HCT116 (cell line): ENCODE data around the gene SPRR4. TPM values are rescaled to one million over a fixed set of nuclear protein-coding genes. Genes with fewer than 3 reads are reported as not detected.

Experiments used
- ATAC-seq: fragments of 200-7000 bp; cut with Tn5 transposase; 2 replicates; pipeline ENCODE4 v1.9.1; 2020; ENCODE audit warnings: mild to moderate bottlenecking, moderate library complexity
- BruUV-seq: library from RNA; stranded (reverse); fragments of 400-500 nt; replicated peaks from 2 replicates; lab custom pipeline; 2021; lab: Mats Ljungman, UMichigan
- CTCF ChIA-PET: fragments of 300-600 bp; sonication (Branson Sonifier 250); formaldehyde crosslinking; loops from one replicate; lab custom pipeline; 2021; ENCODE audit warnings: antibody characterized with exemption; lab: Charles Lee
- POLR2A ChIA-PET: fragments of 300-600, 350-600 bp; sonication (Branson Sonifier 250); formaldehyde crosslinking; loops from one replicate; lab custom pipeline; 2021; ENCODE audit warnings: antibody characterized with exemption; lab: Charles Lee
- RAD21 ChIA-PET, 2 experiments: fragments of 300-600 bp; sonication (Branson Sonifier 250); formaldehyde crosslinking; loops; one replicate each; lab custom pipeline; 2023; ENCODE audit warnings: low total read pairs in 2 of 2; ENCODE audit not compliant: uncharacterized antibody in 2 of 2, unreplicated experiment in 2 of 2, low non-redundant PET in 1 of 2; lab: Charles Lee
- DNase-seq: peaks from one replicate; pipeline ENCODE4 v3.0.0-alpha.2; 2010; ENCODE audit warnings: low read depth, low spot score
- H2AFZ ChIP-seq: fragments of 200-600 bp; shearing (Covaris generic), sonication (generic); 2 replicates; pipeline ENCODE4 v1.6.1; 2017; ENCODE audit warnings: low read depth, mixed run types, mixed read lengths, antibody characterized with exemption, low read length; ENCODE audit not compliant: poor library complexity, severe bottlenecking
- H3K27ac ChIP-seq: 2 replicates; pipeline ENCODE4 v1.5.1; 2012; ENCODE audit warnings: low read depth, low read length
- H3K27me3 ChIP-seq: fragments of 200-600 bp; sonication (generic); 2 replicates; pipeline ENCODE4 v1.6.1; 2016; ENCODE audit warnings: mixed run types, low read length, mixed read lengths; ENCODE audit not compliant: insufficient read depth
- H3K36me3 ChIP-seq, 2 experiments: fragments of 200-500 bp in 1 of 2; fragments of 200-600 bp in 1 of 2; sonication (Bioruptor generic) in 1 of 2; sonication (generic) in 1 of 2; 2 replicates each; pipeline versions ENCODE4 v1.5.1 to v1.6.1; 2014 to 2016; ENCODE audit warnings: low read length in 2 of 2, inconsistent platforms in 1 of 2, mixed read lengths in 1 of 2, mixed run types in 1 of 2; ENCODE audit not compliant: insufficient read depth in 2 of 2, control insufficient read depth in 1 of 2
- H3K4me1 ChIP-seq, 2 experiments: fragments of 200-600 bp in 1 of 2; sonication (generic) in 1 of 2; 2 replicates each; pipeline versions ENCODE4 v1.5.1 to v1.6.1; 2012 to 2017; ENCODE audit warnings: low read length in 2 of 2, inconsistent platforms in 1 of 2, mild to moderate bottlenecking in 1 of 2, mixed read lengths in 1 of 2, mixed run types in 1 of 2, moderate library complexity in 1 of 2; ENCODE audit not compliant: insufficient read depth in 2 of 2, control insufficient read depth in 1 of 2
- H3K4me2 ChIP-seq: fragments of 200-600 bp; sonication (generic); 2 replicates; pipeline ENCODE4 v1.6.1; 2017; ENCODE audit warnings: mixed run types, low read length, mixed read lengths
- H3K4me3 ChIP-seq, 2 experiments: fragments of 200-600 bp in 1 of 2; sonication (generic) in 1 of 2; replicated peaks in 1 of 2; 2 replicates each; pipeline ENCODE4 v1.5.1; 2011 to 2016; ENCODE audit warnings: low read length in 2 of 2, control low read depth in 1 of 2, low read depth in 1 of 2, mild to moderate bottlenecking in 1 of 2, mixed read lengths in 1 of 2, mixed run types in 1 of 2
- H3K79me2 ChIP-seq: fragments of 200-600 bp; sonication (generic); 2 replicates; pipeline ENCODE4 v1.6.1; 2017; ENCODE audit warnings: mild to moderate bottlenecking, mixed run types, low read length, moderate library complexity, mixed read lengths; ENCODE audit not compliant: insufficient read depth
- H3K9ac ChIP-seq: fragments of 200-600 bp; sonication (generic); 2 replicates; pipeline ENCODE4 v1.6.1; 2016; ENCODE audit warnings: low read length, mixed read lengths
- H3K9me2 ChIP-seq: fragments of 200-600 bp; sonication (generic), shearing (Covaris generic); 2 replicates; pipeline ENCODE4 v1.6.1; 2017; ENCODE audit warnings: mixed run types, mild to moderate bottlenecking, moderate library complexity; ENCODE audit not compliant: insufficient read depth
- H3K9me3 ChIP-seq, 2 experiments: fragments of 200-500 bp in 1 of 2; fragments of 200-600 bp in 1 of 2; sonication (Bioruptor generic) in 1 of 2; sonication (generic) in 1 of 2; 2 replicates each; pipeline ENCODE4 v1.6.1; 2014 to 2017; ENCODE audit warnings: low read length in 2 of 2, mixed read lengths in 2 of 2, inconsistent platforms in 1 of 2, low read depth in 1 of 2, mild to moderate bottlenecking in 1 of 2, mixed run types in 1 of 2, moderate library complexity in 1 of 2; ENCODE audit not compliant: control insufficient read depth in 1 of 2, insufficient read depth in 1 of 2
- H4K20me1 ChIP-seq: fragments of 200-600 bp; sonication (generic), shearing (Covaris generic); 2 replicates; pipeline ENCODE4 v1.6.1; 2017; ENCODE audit warnings: mixed run types, mild to moderate bottlenecking, moderate library complexity; ENCODE audit not compliant: insufficient read depth
- CEBPB ChIP-seq: IDR thresholded peaks from 2 replicates; pipeline ENCODE4 v1.6.1; 2012; ENCODE audit warnings: low read depth
- EGR1 ChIP-seq: IDR thresholded peaks from 2 replicates; pipeline ENCODE4 v1.6.1; 2012; ENCODE audit warnings: low read depth
- EZH2 ChIP-seq: fragments of 200-600 bp; sonication (generic); IDR thresholded peaks from 2 replicates; pipeline ENCODE4 v1.6.1; 2017; ENCODE audit warnings: antibody characterized with exemption, mixed run types
- MAX ChIP-seq: IDR thresholded peaks from 2 replicates; pipeline ENCODE4 v1.6.1; 2012
- RAD21 ChIP-seq: IDR thresholded peaks from 2 replicates; pipeline ENCODE4 v1.6.1; 2012; ENCODE audit warnings: low read depth, mild to moderate bottlenecking
- REST ChIP-seq: IDR thresholded peaks from 2 replicates; pipeline ENCODE4 v1.6.1; 2012; ENCODE audit warnings: low read depth
- YY1 ChIP-seq: IDR thresholded peaks from 2 replicates; pipeline ENCODE4 v1.6.1; 2011; ENCODE audit warnings: low read length, low read depth, moderate library complexity, mild to moderate bottlenecking; ENCODE audit not compliant: insufficient replicate concordance; ENCODE audit errors: extremely low read depth
- intact Hi-C: fragments of 100-400 bp; cut with micrococcal nuclease; formaldehyde crosslinking; loops from 2 replicates; pipeline ENCODE4 v1.10.0; 2022
- total RNA-seq: library from RNA; stranded (reverse); gene quantifications from one replicate; pipeline ENCODE4 v1.2.1, GENCODE V29; 2021; ENCODE audit not compliant: unreplicated experiment

SPRR4 gene
- total RNA-seq, 1 experiment from 2014 or later = not detected

- ATAC-seq (no peak), DNase-seq (no peak)
- Histone ChIP-seq H3K4me3 (no peak overlapping the region), H3K79me2 (no peaks in the 10 kb centered on the region), H4K20me1 (no peaks in the 10 kb centered on the region), H3K9me2 (no peaks in the 10 kb centered on the region), H3K27ac (no peak overlapping the region), H3K27me3 (peaks cover 36% of the 10 kb centered on the region), H3K9me3 (no peaks in the 10 kb centered on the region), H3K4me2 (no peak overlapping the region), H3K36me3 (no peaks in the 10 kb centered on the region), H3K4me1 (no peaks in the 10 kb centered on the region), H3K9ac (no peak overlapping the region), H2AFZ (no peak overlapping the region)
- ChIA-PET CTCF (no interaction called here), POLR2A (no interaction called here), RAD21 (no interaction called here)
- TF ChIP-seq EZH2 (no peak), EGR1 (no peak), CEBPB (no peak), RAD21 (no peak), YY1 (no peak), REST (no peak), MAX (no peak)
- no TSS peak for BruUV-seq
- intact Hi-C loops = no loop called here
These were observed 1.4 kb upstream of the SPRR4 start for GRCh38 chr1:152969036-152969435.
